Cardiac fibroblast (primary cell): Measurements from ENCODE around the gene KNTC1.

Source experiments
- DNase-seq, 2 donors: peaks; one replicate each; pipeline versions ENCODE4 v3.0.0 to v3.0.0-alpha.2; 2010; ENCODE audit warnings: low read depth in 2 of 2
- H3K4me3 ChIP-seq, 2 donors: replicated peaks in 1 of 2; 1 replicate in 1 of 2; 2 replicates in 1 of 2; pipeline ENCODE4 v1.5.1; 2011; ENCODE audit warnings: low read depth in 2 of 2, low read length in 2 of 2, mild to moderate bottlenecking in 2 of 2, moderate library complexity in 1 of 2
- CTCF ChIP-seq: IDR thresholded peaks from one replicate; pipeline ENCODE4 v1.5.1; 2011; ENCODE audit warnings: low read depth, mild to moderate bottlenecking, low read length, inconsistent platforms

KNTC1 gene

GRCh38 chr12:122515275-122515674 is 11.8 kb upstream of the KNTC1 start:
- TF ChIP-seq CTCF: no peak
- H3K4me3 ChIP-seq: no peak overlapping the region
- DNase-seq: no peak

GRCh38 chr12:122516544-122517361 is 10.3 kb upstream of the KNTC1 start:
- no peak for TF ChIP-seq CTCF
- DNase-seq: no peak
- no peak overlapping the region for H3K4me3 ChIP-seq

- peak; percentile 94 for DNase-seq
- TF ChIP-seq CTCF: no peak
- no peak overlapping the region for H3K4me3 ChIP-seq
Measured at GRCh38 chr12:122517877-122518276, 9.2 kb upstream of the KNTC1 start.

GRCh38 chr12:122518908-122519307 is 8.1 kb upstream of the KNTC1 start:
- no peak for DNase-seq
- TF ChIP-seq CTCF: no peak

GRCh38 chr12:122519418-122519817 is 7.6 kb upstream of the KNTC1 start:
- TF ChIP-seq CTCF: no peak
- H3K4me3 ChIP-seq: no peak overlapping the region
- no peak for DNase-seq

More at GRCh38 chr12:122518908-122519307, 8.1 kb upstream of the KNTC1 start:
- no peak overlapping the region for H3K4me3 ChIP-seq

- TF ChIP-seq CTCF: no peak
Measured at GRCh38 chr12:122520676-122521075, 6.4 kb upstream of the KNTC1 start.

More at GRCh38 chr12:122520676-122521075, 6.4 kb upstream of the KNTC1 start:
- H3K4me3 ChIP-seq: no peak overlapping the region
- DNase-seq: no peak
